Neural progenitor cell (in vitro differentiated cells): ENCODE data around the gene EFCAB6. TPM values are rescaled to one million over a fixed set of nuclear protein-coding genes. Genes with fewer than 3 reads are reported as not detected.

Experiments used
- DNase-seq: peaks from one replicate; pipeline ENCODE4 v3.0.0-alpha.2; 2016; ENCODE audit warnings: low spot score
- H2AFZ ChIP-seq: fragments of 200-600 bp; sonication (generic); replicated peaks from 2 replicates; pipeline ENCODE4 v1.6.1; 2016; ENCODE audit warnings: antibody characterized with exemption
- H3F3A ChIP-seq: fragments of 200-600 bp; sonication (generic); 2 replicates; pipeline ENCODE4 v1.6.1; 2016; ENCODE audit warnings: antibody characterized with exemption, low read depth
- H3K27ac ChIP-seq: fragments of 200-600 bp; sonication (generic); 2 replicates; pipeline ENCODE4 v1.5.1; 2016; ENCODE audit warnings: mild to moderate bottlenecking
- H3K27me3 ChIP-seq: fragments of 200-600 bp; sonication (generic); 2 replicates; pipeline ENCODE4 v1.6.1; 2016; ENCODE audit warnings: mild to moderate bottlenecking, moderate library complexity
- H3K36me3 ChIP-seq: fragments of 200-600 bp; sonication (generic); 2 replicates; pipeline ENCODE4 v1.5.1; 2016
- H3K4me1 ChIP-seq: fragments of 200-600 bp; sonication (generic); 2 replicates; pipeline ENCODE4 v1.6.1; 2016; ENCODE audit warnings: mixed run types
- H3K4me2 ChIP-seq: fragments of 200-600 bp; sonication (generic); 2 replicates; pipeline ENCODE4 v1.6.1; 2016
- H3K4me3 ChIP-seq: fragments of 200-600 bp; sonication (generic); 2 replicates; pipeline ENCODE4 v1.5.1; 2016
- H3K79me2 ChIP-seq: fragments of 200-600 bp; sonication (generic); 2 replicates; pipeline ENCODE4 v1.6.1; 2016; ENCODE audit warnings: low read depth
- H3K9ac ChIP-seq: fragments of 200-600 bp; sonication (generic); 2 replicates; pipeline ENCODE4 v1.6.1; 2016
- H3K9me3 ChIP-seq: fragments of 200-600 bp; sonication (generic); 2 replicates; pipeline ENCODE4 v1.5.1; 2016; ENCODE audit warnings: low read depth
- H4K20me1 ChIP-seq: fragments of 200-600 bp; sonication (generic); 2 replicates; pipeline ENCODE4 v1.6.1; 2016; ENCODE audit warnings: low read depth
- H3K27ac Mint-ChIP-seq: 3 replicates; pipeline ENCODE4 v1.8.0; 2021; ENCODE audit warnings: mixed read lengths
- H3K27me3 Mint-ChIP-seq: 2 replicates; pipeline ENCODE4 v1.8.0; 2022; ENCODE audit warnings: low read depth, mild to moderate bottlenecking, inconsistent platforms, moderate library complexity, mixed read lengths; ENCODE audit not compliant: insufficient read depth
- H3K36me3 Mint-ChIP-seq: 3 replicates; pipeline ENCODE4 v1.8.0; 2021; ENCODE audit warnings: mixed read lengths
- H3K4me1 Mint-ChIP-seq: 3 replicates; pipeline ENCODE4 v1.8.0; 2021; ENCODE audit warnings: mixed read lengths
- H3K4me3 Mint-ChIP-seq: 3 replicates; pipeline ENCODE4 v1.8.0; 2021; ENCODE audit warnings: mild to moderate bottlenecking, moderate library complexity, mixed read lengths
- H3K9me3 Mint-ChIP-seq: 3 replicates; pipeline ENCODE4 v1.8.0; 2020; ENCODE audit warnings: mixed read lengths
- CTCF ChIP-seq: fragments of 200-600 bp; sonication (generic); IDR thresholded peaks from 2 replicates; pipeline ENCODE4 v1.5.1; 2017; ENCODE audit warnings: antibody characterized with exemption, mild to moderate bottlenecking
- EZH2 ChIP-seq: fragments of 200-600 bp; sonication (generic); IDR thresholded peaks from 2 replicates; pipeline ENCODE4 v1.6.1; 2017; ENCODE audit warnings: antibody characterized with exemption, mild to moderate bottlenecking, moderate library complexity
- EZH2phosphoT487 ChIP-seq: fragments of 200-600 bp; sonication (generic); IDR thresholded peaks from 2 replicates; pipeline ENCODE4 v1.6.1; 2017; ENCODE audit warnings: antibody characterized with exemption
- total RNA-seq: library from RNA; depleted of rRNA; stranded (reverse); fragments of >200 nt; gene quantifications from 2 replicates; pipeline ENCODE4 v1.2.3, GENCODE V29; 2015; ENCODE audit warnings: low replicate concordance

Gene EFCAB6
- total RNA-seq, 1 donor from 2014 or later, result 4.9 TPM

GRCh38 chr22:43829904-43830851 lies 18.1 kb upstream of the EFCAB6 start:
- TF ChIP-seq EZH2phosphoT487 (no peak), EZH2 (no peak), CTCF (no peak)
- H3K9me3 Mint-ChIP-seq, result no peaks in the 10 kb centered on the region
- Histone ChIP-seq H3F3A (no peaks in the 10 kb centered on the region), H3K4me3 (no peak overlapping the region), H4K20me1 (peaks cover 15% of the 10 kb centered on the region), H3K79me2 (no peaks in the 10 kb centered on the region), H3K4me1 (no peaks in the 10 kb centered on the region), H3K36me3 (no peaks in the 10 kb centered on the region), H3K9ac (no peak overlapping the region), H3K27me3 (no peaks in the 10 kb centered on the region), H3K9me3 (no peaks in the 10 kb centered on the region), H2AFZ (no peak overlapping the region), H3K27ac (no peak overlapping the region), H3K4me2 (no peak overlapping the region)
- H3K4me3 Mint-ChIP-seq, result no peak overlapping the region
- peaks cover 22% of the 10 kb centered on the region for H3K4me1 Mint-ChIP-seq
- DNase-seq, result no peak
- H3K27ac Mint-ChIP-seq, result no peak overlapping the region
- H3K36me3 Mint-ChIP-seq, result no peaks in the 10 kb centered on the region
- no peaks in the 10 kb centered on the region for H3K27me3 Mint-ChIP-seq

- Histone ChIP-seq H3K79me2 (no peaks in the 10 kb centered on the region), H3K9ac (no peak overlapping the region), H3K9me3 (no peaks in the 10 kb centered on the region), H2AFZ (no peak overlapping the region), H3K27ac (no peak overlapping the region), H3K4me2 (no peak overlapping the region), H3F3A (no peaks in the 10 kb centered on the region), H4K20me1 (peaks cover 15% of the 10 kb centered on the region), H3K4me1 (no peaks in the 10 kb centered on the region), H3K27me3 (no peaks in the 10 kb centered on the region), H3K4me3 (no peak overlapping the region), H3K36me3 (no peaks in the 10 kb centered on the region)
- TF ChIP-seq EZH2 (no peak), CTCF (peak; percentile 22), EZH2phosphoT487 (no peak)
- no peaks in the 10 kb centered on the region for H3K9me3 Mint-ChIP-seq
- no peaks in the 10 kb centered on the region for H3K27me3 Mint-ChIP-seq
- DNase-seq, result no peak
- peaks cover 22% of the 10 kb centered on the region for H3K4me1 Mint-ChIP-seq
- no peak overlapping the region for H3K4me3 Mint-ChIP-seq
- no peaks in the 10 kb centered on the region for H3K36me3 Mint-ChIP-seq
- H3K27ac Mint-ChIP-seq, result no peak overlapping the region
These were observed 17.1 kb upstream of the EFCAB6 start for GRCh38 chr22:43828998-43829782.

- H3F3A ChIP-seq, result no peaks in the 10 kb centered on the region
- no peaks in the 10 kb centered on the region for H3K9me3 ChIP-seq
- Mint-ChIP-seq H3K4me1 (peaks cover 22% of the 10 kb centered on the region), H3K27ac (no peak overlapping the region), H3K4me3 (no peak overlapping the region), H3K27me3 (no peaks in the 10 kb centered on the region), H3K36me3 (no peaks in the 10 kb centered on the region), H3K9me3 (no peaks in the 10 kb centered on the region)
- no peak overlapping the region for H3K27ac ChIP-seq
- no peaks in the 10 kb centered on the region for H3K36me3 ChIP-seq
- H2AFZ ChIP-seq, result no peak overlapping the region
- H3K27me3 ChIP-seq, result no peaks in the 10 kb centered on the region
- H3K79me2 ChIP-seq, result no peaks in the 10 kb centered on the region
- H3K9ac ChIP-seq, result no peak overlapping the region
- peaks cover 16% of the 10 kb centered on the region for H4K20me1 ChIP-seq
- H3K4me1 ChIP-seq, result peaks cover 3% of the 10 kb centered on the region
- no peak overlapping the region for H3K4me3 ChIP-seq
- no peak overlapping the region for H3K4me2 ChIP-seq
- TF ChIP-seq EZH2phosphoT487, result no peak
- TF ChIP-seq EZH2, result no peak
- TF ChIP-seq CTCF, result no peak
- DNase-seq, result no peak
These were observed 16.6 kb upstream of the EFCAB6 start for GRCh38 chr22:43828725-43828997.
